Gastroesophageal sphincter (tissue), 3 donors: ENCODE results near the gene KIF26B.

ENCODE experiments used
- POLR2A ChIP-seq, 2 donors: fragments of 450-650 bp; IDR thresholded peaks; one replicate each; pipeline ENCODE4 v1.6.1; 2017; ENCODE audit warnings: antibody characterized with exemption in 2 of 2, mild to moderate bottlenecking in 2 of 2, moderate library complexity in 1 of 2
- TF ChIP-seq, protein P1 (sequence below), 4 experiments: fragments of 200-600 bp in 2 of 4; fragments of 450-650 bp in 2 of 4; sonication (generic) in 1 of 4; IDR thresholded peaks; one replicate each; pipeline ENCODE4 v1.5.1; 2017 to 2019; ENCODE audit warnings: antibody characterized with exemption in 4 of 4, mild to moderate bottlenecking in 2 of 4, moderate library complexity in 2 of 4

DNA sequence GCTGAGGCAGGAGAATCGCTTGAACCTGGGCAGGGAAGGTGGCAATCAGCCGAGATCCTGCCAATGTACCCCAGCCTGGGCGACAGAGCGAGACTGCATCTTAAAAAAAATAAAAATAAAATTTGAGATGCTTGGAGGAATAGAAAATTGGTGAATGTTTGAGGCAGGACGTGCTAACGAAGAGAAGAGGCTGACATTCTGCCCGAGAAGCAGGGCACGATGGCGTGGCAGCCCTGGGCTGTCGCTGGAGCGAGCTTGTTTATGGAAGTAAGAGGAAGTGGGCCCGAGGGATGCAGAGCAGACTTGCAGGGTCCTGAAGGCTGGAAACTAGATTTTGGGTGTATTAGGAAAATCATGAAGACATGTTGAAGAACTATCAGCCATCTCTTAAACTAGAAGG, 92.6 kb downstream of the KIF26B start:
- no peak for TF ChIP-seq POLR2A (IDR thresholded peaks at IDR 0.05)
- TF ChIP-seq, protein P1, sequence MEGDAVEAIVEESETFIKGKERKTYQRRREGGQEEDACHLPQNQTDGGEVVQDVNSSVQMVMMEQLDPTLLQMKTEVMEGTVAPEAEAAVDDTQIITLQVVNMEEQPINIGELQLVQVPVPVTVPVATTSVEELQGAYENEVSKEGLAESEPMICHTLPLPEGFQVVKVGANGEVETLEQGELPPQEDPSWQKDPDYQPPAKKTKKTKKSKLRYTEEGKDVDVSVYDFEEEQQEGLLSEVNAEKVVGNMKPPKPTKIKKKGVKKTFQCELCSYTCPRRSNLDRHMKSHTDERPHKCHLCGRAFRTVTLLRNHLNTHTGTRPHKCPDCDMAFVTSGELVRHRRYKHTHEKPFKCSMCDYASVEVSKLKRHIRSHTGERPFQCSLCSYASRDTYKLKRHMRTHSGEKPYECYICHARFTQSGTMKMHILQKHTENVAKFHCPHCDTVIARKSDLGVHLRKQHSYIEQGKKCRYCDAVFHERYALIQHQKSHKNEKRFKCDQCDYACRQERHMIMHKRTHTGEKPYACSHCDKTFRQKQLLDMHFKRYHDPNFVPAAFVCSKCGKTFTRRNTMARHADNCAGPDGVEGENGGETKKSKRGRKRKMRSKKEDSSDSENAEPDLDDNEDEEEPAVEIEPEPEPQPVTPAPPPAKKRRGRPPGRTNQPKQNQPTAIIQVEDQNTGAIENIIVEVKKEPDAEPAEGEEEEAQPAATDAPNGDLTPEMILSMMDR (IDR thresholded peaks at IDR 0.05) = no peak
